Measurements from ENCODE around the gene PLEKHB1.

DNA sequence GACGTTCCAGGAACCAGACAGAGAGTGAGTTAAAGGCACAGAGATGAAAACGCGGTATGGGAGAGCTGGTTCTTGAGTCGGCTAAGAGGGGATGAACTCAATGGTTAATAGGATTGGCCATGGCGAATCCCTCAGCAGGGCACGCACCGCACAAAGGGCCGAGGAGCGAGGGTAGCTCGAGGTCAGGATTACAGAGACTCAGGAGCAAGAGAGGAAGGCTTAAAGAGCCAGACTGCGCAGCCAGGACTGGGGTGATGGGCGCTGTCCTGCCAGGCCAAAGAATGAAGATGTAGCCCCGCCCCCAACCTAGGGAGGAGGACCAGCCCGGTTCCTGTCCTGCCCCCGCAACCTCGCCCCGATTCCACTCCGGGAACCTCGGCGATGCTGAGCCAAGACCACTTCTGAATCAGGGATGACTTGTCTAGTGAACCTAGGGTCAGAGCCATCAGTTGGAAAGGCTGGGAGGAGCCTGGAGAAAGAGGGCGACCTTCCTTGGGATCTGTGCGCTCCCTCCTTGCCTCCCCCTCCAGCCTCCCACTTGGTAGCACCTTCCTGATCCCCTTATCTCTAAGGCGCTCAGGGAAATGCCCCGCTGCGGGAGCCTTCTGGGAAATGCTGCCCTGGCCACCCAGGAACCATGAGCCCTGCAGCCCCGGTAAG, at the start of gene PLEKHB1:
- TF ChIP-seq, protein P1, sequence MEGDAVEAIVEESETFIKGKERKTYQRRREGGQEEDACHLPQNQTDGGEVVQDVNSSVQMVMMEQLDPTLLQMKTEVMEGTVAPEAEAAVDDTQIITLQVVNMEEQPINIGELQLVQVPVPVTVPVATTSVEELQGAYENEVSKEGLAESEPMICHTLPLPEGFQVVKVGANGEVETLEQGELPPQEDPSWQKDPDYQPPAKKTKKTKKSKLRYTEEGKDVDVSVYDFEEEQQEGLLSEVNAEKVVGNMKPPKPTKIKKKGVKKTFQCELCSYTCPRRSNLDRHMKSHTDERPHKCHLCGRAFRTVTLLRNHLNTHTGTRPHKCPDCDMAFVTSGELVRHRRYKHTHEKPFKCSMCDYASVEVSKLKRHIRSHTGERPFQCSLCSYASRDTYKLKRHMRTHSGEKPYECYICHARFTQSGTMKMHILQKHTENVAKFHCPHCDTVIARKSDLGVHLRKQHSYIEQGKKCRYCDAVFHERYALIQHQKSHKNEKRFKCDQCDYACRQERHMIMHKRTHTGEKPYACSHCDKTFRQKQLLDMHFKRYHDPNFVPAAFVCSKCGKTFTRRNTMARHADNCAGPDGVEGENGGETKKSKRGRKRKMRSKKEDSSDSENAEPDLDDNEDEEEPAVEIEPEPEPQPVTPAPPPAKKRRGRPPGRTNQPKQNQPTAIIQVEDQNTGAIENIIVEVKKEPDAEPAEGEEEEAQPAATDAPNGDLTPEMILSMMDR (IDR thresholded peaks at IDR 0.05): no peak
- TF ChIP-seq, protein P2, sequence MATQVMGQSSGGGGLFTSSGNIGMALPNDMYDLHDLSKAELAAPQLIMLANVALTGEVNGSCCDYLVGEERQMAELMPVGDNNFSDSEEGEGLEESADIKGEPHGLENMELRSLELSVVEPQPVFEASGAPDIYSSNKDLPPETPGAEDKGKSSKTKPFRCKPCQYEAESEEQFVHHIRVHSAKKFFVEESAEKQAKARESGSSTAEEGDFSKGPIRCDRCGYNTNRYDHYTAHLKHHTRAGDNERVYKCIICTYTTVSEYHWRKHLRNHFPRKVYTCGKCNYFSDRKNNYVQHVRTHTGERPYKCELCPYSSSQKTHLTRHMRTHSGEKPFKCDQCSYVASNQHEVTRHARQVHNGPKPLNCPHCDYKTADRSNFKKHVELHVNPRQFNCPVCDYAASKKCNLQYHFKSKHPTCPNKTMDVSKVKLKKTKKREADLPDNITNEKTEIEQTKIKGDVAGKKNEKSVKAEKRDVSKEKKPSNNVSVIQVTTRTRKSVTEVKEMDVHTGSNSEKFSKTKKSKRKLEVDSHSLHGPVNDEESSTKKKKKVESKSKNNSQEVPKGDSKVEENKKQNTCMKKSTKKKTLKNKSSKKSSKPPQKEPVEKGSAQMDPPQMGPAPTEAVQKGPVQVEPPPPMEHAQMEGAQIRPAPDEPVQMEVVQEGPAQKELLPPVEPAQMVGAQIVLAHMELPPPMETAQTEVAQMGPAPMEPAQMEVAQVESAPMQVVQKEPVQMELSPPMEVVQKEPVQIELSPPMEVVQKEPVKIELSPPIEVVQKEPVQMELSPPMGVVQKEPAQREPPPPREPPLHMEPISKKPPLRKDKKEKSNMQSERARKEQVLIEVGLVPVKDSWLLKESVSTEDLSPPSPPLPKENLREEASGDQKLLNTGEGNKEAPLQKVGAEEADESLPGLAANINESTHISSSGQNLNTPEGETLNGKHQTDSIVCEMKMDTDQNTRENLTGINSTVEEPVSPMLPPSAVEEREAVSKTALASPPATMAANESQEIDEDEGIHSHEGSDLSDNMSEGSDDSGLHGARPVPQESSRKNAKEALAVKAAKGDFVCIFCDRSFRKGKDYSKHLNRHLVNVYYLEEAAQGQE (IDR thresholded peaks at IDR 0.05; ENCODE audit: insufficient read depth in 1 of 2, low read depth in 2 of 2, low read length in 1 of 2): no peak
- TF ChIP-seq POLR2AphosphoS5 (IDR thresholded peaks at IDR 0.05; ENCODE audit: low read depth, low read length) (no peak), TCF7L2 (IDR thresholded peaks at IDR 0.05; ENCODE audit: low read depth, low read length) (no peak)
